Upper lobe of right lung (tissue), 1 donor: Measurements from ENCODE around the gene EFHB. TPM values are rescaled to one million over a fixed set of nuclear protein-coding genes. Genes with fewer than 3 reads are reported as not detected.

Experiments
- ATAC-seq: fragments of 200-7000 bp; cut with Tn5 transposase; one replicate; pipeline ENCODE4 v1.9.1; 2020; ENCODE audit warnings: mild to moderate bottlenecking, moderate library complexity
- DNase-seq: peaks from one replicate; pipeline ENCODE4 v3.0.0-alpha.2; 2020
- H3K27ac ChIP-seq: fragments of 200-600 bp; one replicate; pipeline ENCODE4 v1.8.0; 2022
- H3K27me3 ChIP-seq: fragments of 200-600 bp; one replicate; pipeline ENCODE4 v1.8.0; 2022; ENCODE audit warnings: mild to moderate bottlenecking
- H3K36me3 ChIP-seq: fragments of 200-600 bp; one replicate; pipeline ENCODE4 v1.8.0; 2022
- H3K4me1 ChIP-seq: fragments of 200-600 bp; one replicate; pipeline ENCODE4 v1.8.0; 2022
- H3K4me3 ChIP-seq: fragments of 200-600 bp; one replicate; pipeline ENCODE4 v1.8.0; 2022; ENCODE audit warnings: mild to moderate bottlenecking
- H3K9me3 ChIP-seq: fragments of 200-600 bp; one replicate; pipeline ENCODE4 v1.8.0; 2022
- CTCF ChIP-seq: fragments of 200-600 bp; IDR thresholded peaks from one replicate; pipeline ENCODE4 v1.8.0; 2022; ENCODE audit warnings: antibody characterized with exemption
- intact Hi-C: fragments of 100-400 bp; cut with DNase I; formaldehyde crosslinking; loops from one replicate; pipeline ENCODE4 v1.11.0; 2022
- long read RNA-seq: library from polyadenylated mRNA; unstranded; transcript quantifications from one replicate; pipeline ENCODE4 v2.0.0, GENCODE V29; 2021
- total RNA-seq: library from RNA; stranded (reverse); fragmentation: NEBNext Ultra II Directional; extraction: Animal tissue kit (Norgen Biotek cat#: 25700); gene quantifications from one replicate; pipeline ENCODE4 v1.2.1, GENCODE V29; 2021
- donor health status: DM: no; HTN: yes; CAD: no; lungs with severe emphysema.

The EFHB gene
- 0.90 TPM for total RNA-seq
- long read RNA-seq, result 0 reads

DNA sequence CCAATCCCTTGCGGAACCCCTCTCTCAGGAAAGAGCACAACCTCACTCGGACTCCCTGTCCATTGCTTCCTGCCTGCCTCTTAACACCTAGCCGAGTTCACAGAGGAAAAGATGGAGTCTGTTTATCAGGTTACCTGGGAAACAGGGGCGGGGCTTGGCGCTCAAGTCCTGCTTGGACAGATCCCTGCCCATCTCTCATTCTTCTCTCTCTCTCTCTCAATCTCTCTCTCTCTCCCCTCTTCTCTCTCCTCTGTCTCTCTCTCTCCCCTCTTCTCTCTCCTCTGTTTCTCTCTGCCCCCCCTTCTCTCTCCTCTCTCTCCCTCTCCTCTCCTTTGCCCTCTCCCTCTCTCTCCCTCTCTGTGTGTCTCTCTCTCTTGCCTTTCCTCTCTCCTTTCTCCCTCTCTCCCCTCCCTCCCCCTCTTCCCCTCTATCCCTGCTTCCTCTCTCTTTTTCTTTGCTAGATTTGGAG is at the start of gene EFHB:
EFHB (minus strand) TSS at position 120 of the 469 bp plus-strand sequence. CDS start 199 bp downstream, outside the sequence.
- TF ChIP-seq CTCF, result no peak
- H3K27ac ChIP-seq, result no peak within 1 kb of the TSS
- no peaks in the 10 kb centered on the region for H3K4me1 ChIP-seq
- peak; percentile 52 for ATAC-seq
- H3K27me3 ChIP-seq, result peaks cover 4% of the 10 kb centered on the region
- intact Hi-C loops, result no loop called here
- peak; percentile 69 for DNase-seq
- no peaks in the 10 kb centered on the region for H3K36me3 ChIP-seq
- no peaks in the 10 kb centered on the region for H3K9me3 ChIP-seq
- H3K4me3 ChIP-seq, result no peak within 1 kb of the TSS

DNA sequence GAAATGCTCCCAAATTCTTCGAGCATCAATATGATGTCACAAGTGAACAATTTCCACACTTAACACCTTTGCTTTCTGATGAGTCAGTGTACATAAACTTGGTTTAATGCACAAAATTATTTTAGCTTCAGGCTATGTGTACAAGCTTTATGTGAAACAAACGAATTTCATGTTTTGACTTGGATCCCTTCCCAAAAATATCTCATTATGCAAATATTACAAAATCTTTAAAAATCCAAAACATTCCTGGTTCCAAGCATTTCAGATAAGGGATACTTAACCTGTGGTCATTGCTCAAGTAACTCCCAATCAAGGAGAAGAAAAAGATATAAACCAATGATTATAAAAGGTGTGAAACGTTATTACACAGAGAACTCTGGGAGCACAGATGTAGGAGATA is 38.0 kb upstream of the EFHB start:
- H3K27me3 ChIP-seq, result no peaks in the 10 kb centered on the region
- H3K4me1 ChIP-seq, result peaks cover 5% of the 10 kb centered on the region
- no peak overlapping the region for H3K27ac ChIP-seq
- ATAC-seq (no peak), DNase-seq (no peak)
- no peak overlapping the region for H3K4me3 ChIP-seq
- intact Hi-C loops, result no loop called here
- no peaks in the 10 kb centered on the region for H3K9me3 ChIP-seq
- TF ChIP-seq CTCF, result no peak
- peaks cover 34% of the 10 kb centered on the region for H3K36me3 ChIP-seq

- H3K9me3 ChIP-seq, result no peaks in the 10 kb centered on the region
- no peaks in the 10 kb centered on the region for H3K27me3 ChIP-seq
- peaks cover 17% of the 10 kb centered on the region for H3K36me3 ChIP-seq
- H3K27ac ChIP-seq, result no peak overlapping the region
- H3K4me1 ChIP-seq, result peaks cover 5% of the 10 kb centered on the region
- no peak overlapping the region for H3K4me3 ChIP-seq
- intact Hi-C loops, result no loop called here
- no peak for ATAC-seq
- DNase-seq, result no peak
- no peak for TF ChIP-seq CTCF
Measured at GRCh38 chr3:19970327-19970726, 36.3 kb upstream of the EFHB start.

DNA sequence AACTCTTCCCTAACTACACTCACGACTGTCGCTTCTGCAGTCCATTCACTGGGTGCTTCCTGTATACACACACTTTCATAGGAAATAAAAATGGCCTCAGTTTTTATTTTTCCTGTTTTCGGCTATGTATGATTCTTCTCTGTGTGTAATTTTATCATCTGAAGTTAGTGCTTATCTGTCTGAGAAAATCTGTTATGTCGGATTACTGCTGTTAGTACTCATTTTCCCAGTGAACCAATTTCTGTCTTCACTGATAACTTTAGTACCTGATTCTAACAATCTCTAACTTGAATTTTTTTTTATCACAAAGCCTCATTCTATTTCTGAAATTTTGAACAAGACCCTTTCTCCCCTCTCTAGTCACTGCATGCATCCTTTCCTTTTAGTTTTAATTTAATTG is 33.8 kb upstream of the EFHB start:
- ATAC-seq, result no peak
- no peak overlapping the region for H3K4me3 ChIP-seq

GRCh38 chr3:19967208-19967607 is 33.2 kb upstream of the EFHB start:
- Histone ChIP-seq H3K4me1 (peaks cover 6% of the 10 kb centered on the region), H3K36me3 (no peaks in the 10 kb centered on the region), H3K27ac (no peak overlapping the region), H3K27me3 (no peaks in the 10 kb centered on the region), H3K4me3 (no peak overlapping the region), H3K9me3 (no peaks in the 10 kb centered on the region)
- no peak for DNase-seq
- no peak for TF ChIP-seq CTCF
- intact Hi-C loops, result no loop called here
- no peak for ATAC-seq

More for the DNA sequence above, 33.8 kb upstream of the EFHB start:
- peaks cover 11% of the 10 kb centered on the region for H3K4me1 ChIP-seq
- no peak for TF ChIP-seq CTCF
- H3K36me3 ChIP-seq, result no peaks in the 10 kb centered on the region
- no peaks in the 10 kb centered on the region for H3K27me3 ChIP-seq
- no peak overlapping the region for H3K27ac ChIP-seq
- intact Hi-C loops, result no loop called here
- H3K9me3 ChIP-seq, result no peaks in the 10 kb centered on the region
- DNase-seq, result no peak

DNA sequence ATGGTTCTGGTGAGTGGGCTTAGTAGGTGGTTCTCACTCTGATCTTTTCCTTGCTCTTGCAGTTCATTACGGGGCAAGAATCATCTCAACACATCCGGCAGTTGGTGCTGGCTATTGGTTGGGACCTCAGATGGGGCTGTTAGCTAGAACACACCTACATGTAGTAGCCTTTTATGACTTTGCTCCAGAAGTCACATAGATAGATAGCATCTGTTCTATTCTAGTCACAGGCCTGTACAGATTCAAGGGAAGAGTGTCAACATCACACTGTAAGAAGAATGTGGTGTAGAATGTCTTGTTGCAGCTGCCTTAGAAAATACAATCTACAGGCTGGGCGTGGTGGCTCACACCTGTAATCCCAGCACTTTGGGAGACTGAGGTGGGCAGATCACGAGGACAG is 27.9 kb upstream of the EFHB start:
- DNase-seq (no peak), ATAC-seq (no peak)
- intact Hi-C loops, result no loop called here
- Histone ChIP-seq H3K4me3 (no peak overlapping the region), H3K36me3 (peaks cover 11% of the 10 kb centered on the region), H3K27ac (no peak overlapping the region), H3K27me3 (no peaks in the 10 kb centered on the region), H3K4me1 (peaks cover 6% of the 10 kb centered on the region), H3K9me3 (no peaks in the 10 kb centered on the region)
- TF ChIP-seq CTCF, result no peak
